H1 (cell line): ENCODE measurements around the gene GRK7. TPM values are rescaled to one million over a fixed set of nuclear protein-coding genes. Genes with fewer than 3 reads are reported as not detected.

Experiments
- CTCF ChIA-PET: fragments of 300-600 bp; sonication (Branson Sonifier 250); formaldehyde crosslinking; loops from one replicate; lab custom pipeline; 2021; ENCODE audit not compliant: partially characterized antibody; lab: Charles Lee
- POLR2A ChIA-PET: fragments of 300-600 bp; sonication (Branson Sonifier 250); formaldehyde crosslinking; loops from one replicate; lab custom pipeline; 2021; ENCODE audit warnings: inconsistent platforms; ENCODE audit not compliant: partially characterized antibody; lab: Charles Lee
- DNase-seq, 2 experiments: peaks; one replicate each; pipeline versions ENCODE4 v3.0.0 to v3.0.0-alpha.2; 2010 to 2022; ENCODE audit warnings: low spot score in 2 of 2, low read depth in 1 of 2, mixed read lengths in 1 of 2
- FAIRE-seq: peaks from 2 replicates; lab custom pipeline; 2011; peaks lifted over from hg19 to GRCh38; lab: Jason Lieb, UNC
- H2AFZ ChIP-seq: 2 replicates; pipeline ENCODE4 v1.8.1; 2012; ENCODE audit warnings: low read length, inconsistent platforms
- H2AK5ac ChIP-seq: 2 replicates; pipeline ENCODE4 v1.6.1; 2013; ENCODE audit warnings: low read depth, low read length
- H2BK120ac ChIP-seq: replicated peaks from 2 replicates; pipeline ENCODE3; 2013; ENCODE audit warnings: low read depth, low read length, inconsistent platforms
- H2BK12ac ChIP-seq: 2 replicates; pipeline ENCODE4 v1.6.1; 2013; ENCODE audit warnings: low read depth, low read length
- H2BK15ac ChIP-seq: 2 replicates; pipeline ENCODE4 v1.6.1; 2013; ENCODE audit warnings: low read length
- H2BK20ac ChIP-seq: 2 replicates; pipeline ENCODE4 v1.6.1; 2013; ENCODE audit warnings: low read length
- H2BK5ac ChIP-seq: 2 replicates; pipeline ENCODE4 v1.6.1; 2013; ENCODE audit warnings: low read depth, low read length
- H3K14ac ChIP-seq: 2 replicates; pipeline ENCODE4 v1.6.1; 2013; ENCODE audit warnings: inconsistent platforms; ENCODE audit not compliant: insufficient read length
- H3K18ac ChIP-seq: 2 replicates; pipeline ENCODE4 v1.6.1; 2013; ENCODE audit warnings: low read length; ENCODE audit errors: extremely low read depth
- H3K23ac ChIP-seq: 2 replicates; pipeline ENCODE4 v1.6.1; 2013; ENCODE audit warnings: inconsistent platforms; ENCODE audit not compliant: insufficient read length
- H3K23me2 ChIP-seq: 2 replicates; pipeline ENCODE4 v1.6.1; 2013; ENCODE audit warnings: low read depth, low read length
- H3K27ac ChIP-seq: 2 replicates; pipeline ENCODE4 v1.6.1; 2011; ENCODE audit warnings: low read depth, low read length, inconsistent platforms
- H3K27me3 ChIP-seq, 4 experiments: replicated peaks in 1 of 4; 1 replicate in 1 of 4; 2 replicates in 3 of 4; pipeline versions ENCODE4 v1.6.1 to v1.8.1; 2011 to 2013; ENCODE audit warnings: low read length in 3 of 4, mild to moderate bottlenecking in 3 of 4, inconsistent platforms in 2 of 4, mixed read lengths in 2 of 4, moderate library complexity in 1 of 4; ENCODE audit not compliant: control insufficient read depth in 3 of 4, insufficient read depth in 3 of 4; ENCODE audit errors: extremely low read depth in 1 of 4
- H3K36me3 ChIP-seq, 4 experiments: 2 replicates each; pipeline versions ENCODE4 v1.6.1 to v1.8.1; 2011 to 2013; ENCODE audit warnings: mild to moderate bottlenecking in 4 of 4, low read length in 3 of 4, moderate library complexity in 2 of 4, control low read depth in 1 of 4, inconsistent platforms in 1 of 4; ENCODE audit not compliant: insufficient read depth in 4 of 4, control insufficient read depth in 2 of 4
- H3K4ac ChIP-seq: replicated peaks from 2 replicates; pipeline ENCODE3; 2013; ENCODE audit warnings: low read length, low read depth, mixed read lengths, inconsistent platforms; ENCODE audit not compliant: insufficient read length
- H3K4me1 ChIP-seq, 4 experiments: replicated peaks in 1 of 4; 1 replicate in 1 of 4; 2 replicates in 3 of 4; pipeline versions ENCODE4 v1.6.1 to v1.8.1; 2011 to 2013; ENCODE audit warnings: low read length in 3 of 4, inconsistent platforms in 2 of 4, mixed read lengths in 1 of 4; ENCODE audit not compliant: insufficient read depth in 4 of 4, control insufficient read depth in 3 of 4
- H3K4me2 ChIP-seq, 2 experiments: 2 replicates each; pipeline versions ENCODE4 v1.6.1 to v1.8.1; 2011 to 2013; ENCODE audit warnings: low read depth in 2 of 2, low read length in 2 of 2, control low read depth in 1 of 2, inconsistent platforms in 1 of 2, mild to moderate bottlenecking in 1 of 2; ENCODE audit not compliant: insufficient read depth in 1 of 2
- H3K4me3 ChIP-seq, 4 experiments: fragments of 200-600, 300-600 bp in 1 of 4; sonication (generic), shearing (Covaris generic), sonication (Bioruptor Twin) in 1 of 4; 2 replicates each; pipeline versions ENCODE4 v1.5.1 to v1.8.1; 2011 to 2016; ENCODE audit warnings: low read length in 4 of 4, low read depth in 3 of 4, control low read depth in 2 of 4, inconsistent platforms in 2 of 4, mild to moderate bottlenecking in 2 of 4, mixed read lengths in 1 of 4, moderate library complexity in 1 of 4; ENCODE audit not compliant: insufficient read depth in 2 of 4; ENCODE audit errors: extremely low read depth in 1 of 4
- H3K56ac ChIP-seq: replicated peaks from 2 replicates; pipeline ENCODE3; 2013; ENCODE audit warnings: low read depth, mild to moderate bottlenecking, mixed read lengths, low read length, inconsistent platforms; ENCODE audit not compliant: insufficient read length
- H3K79me1 ChIP-seq: 2 replicates; pipeline ENCODE4 v1.6.1; 2013; ENCODE audit warnings: low read depth, low read length, control low read depth
- H3K79me2 ChIP-seq, 2 experiments: 2 replicates each; pipeline versions ENCODE4 v1.6.1 to v1.8.1; 2012 to 2013; ENCODE audit warnings: low read length in 2 of 2, mild to moderate bottlenecking in 2 of 2, inconsistent platforms in 1 of 2; ENCODE audit not compliant: insufficient read depth in 2 of 2, control insufficient read depth in 1 of 2
- H3K9ac ChIP-seq, 4 experiments: replicated peaks in 1 of 4; 1 replicate in 1 of 4; 2 replicates in 3 of 4; pipeline versions ENCODE4 v1.6.1 to v1.8.1; 2011 to 2013; ENCODE audit warnings: low read depth in 3 of 4, low read length in 3 of 4, control low read depth in 2 of 4, mild to moderate bottlenecking in 2 of 4, moderate library complexity in 2 of 4, inconsistent platforms in 1 of 4; ENCODE audit errors: extremely low read depth in 1 of 4
- H3K9me3 ChIP-seq, 2 experiments: 2 replicates each; pipeline versions ENCODE4 v1.6.1 to v1.8.1; 2012 to 2013; ENCODE audit warnings: mild to moderate bottlenecking in 2 of 2, moderate library complexity in 2 of 2, control low read depth in 1 of 2, inconsistent platforms in 1 of 2, low read depth in 1 of 2, low read length in 1 of 2, mixed read lengths in 1 of 2; ENCODE audit not compliant: insufficient read depth in 2 of 2
- H4K20me1 ChIP-seq, 2 experiments: replicated peaks in 1 of 2; 2 replicates each; pipeline versions ENCODE3 to v1.8.1; 2011 to 2013; ENCODE audit warnings: inconsistent platforms in 2 of 2, low read length in 2 of 2, mild to moderate bottlenecking in 1 of 2; ENCODE audit not compliant: insufficient read depth in 2 of 2, control insufficient read depth in 1 of 2
- H4K5ac ChIP-seq: 2 replicates; pipeline ENCODE4 v1.6.1; 2013; ENCODE audit warnings: low read length, low read depth, mixed read lengths, inconsistent platforms; ENCODE audit not compliant: insufficient read length
- H4K8ac ChIP-seq: 2 replicates; pipeline ENCODE4 v1.8.0; 2013; ENCODE audit warnings: mild to moderate bottlenecking, moderate library complexity, low read length, inconsistent platforms; ENCODE audit not compliant: insufficient read depth; ENCODE audit errors: extremely low read depth
- H4K91ac ChIP-seq: replicated peaks from 2 replicates; pipeline ENCODE3; 2013; ENCODE audit warnings: low read length, mixed read lengths, inconsistent platforms; ENCODE audit not compliant: insufficient read length
- ZNF274 ChIP-seq: IDR thresholded peaks from 2 replicates; pipeline ENCODE4 v1.7.0; 2012; ENCODE audit warnings: low read length, borderline replicate concordance; ENCODE audit errors: extremely low read depth
- WGBS, 2 experiments: shearing (Covaris generic) in 1 of 2; methylation state at CpG; one replicate each; pipeline versions ENCODE4 v1.1.6 to v1.1.7; 2013 to 2015; ENCODE audit warnings: low lambda C conversion rate in 2 of 2, mixed read lengths in 2 of 2, inconsistent platforms in 1 of 2, low coverage in 1 of 2, missing lambda C conversion rate in 1 of 2; ENCODE audit not compliant: insufficient replicate concordance in 2 of 2, insufficient coverage in 1 of 2, insufficient read length in 1 of 2; ENCODE audit errors: extremely low coverage in 1 of 2, missing lambda C conversion rate in 1 of 2; 5-methylcytosine and 5-hydroxymethylcytosine counted together
- polyA plus RNA-seq, 7 experiments: library from polyadenylated mRNA; depleted of rRNA in 3 of 7; stranded (reverse) in 5 of 7; unstranded in 2 of 7; fragments of >200 nt in 5 of 7; fragments of 200-250 nt in 2 of 7; gene quantifications; 1 replicate in 5 of 7; 2 replicates in 1 of 7; 4 replicates in 1 of 7; pipeline versions ENCODE4 v1.2.1 to v1.2.3, GENCODE V29; 2011 to 2013; ENCODE audit warnings: missing spikeins in 2 of 7, mixed read lengths in 2 of 7
- total RNA-seq: library from RNA; stranded (reverse); fragmentation: NEBNext Ultra II Directional; extraction: Animal tissue kit (Norgen Biotek cat#: 25700); gene quantifications from 2 replicates; pipeline ENCODE4 v1.2.1, GENCODE V29; 2021

The GRK7 gene
- total and polyA plus RNA-seq, 2 of the 8 experiments (the other 6 are each of a cell fraction or from before 2014, with no cell fraction given): not detected

DNA sequence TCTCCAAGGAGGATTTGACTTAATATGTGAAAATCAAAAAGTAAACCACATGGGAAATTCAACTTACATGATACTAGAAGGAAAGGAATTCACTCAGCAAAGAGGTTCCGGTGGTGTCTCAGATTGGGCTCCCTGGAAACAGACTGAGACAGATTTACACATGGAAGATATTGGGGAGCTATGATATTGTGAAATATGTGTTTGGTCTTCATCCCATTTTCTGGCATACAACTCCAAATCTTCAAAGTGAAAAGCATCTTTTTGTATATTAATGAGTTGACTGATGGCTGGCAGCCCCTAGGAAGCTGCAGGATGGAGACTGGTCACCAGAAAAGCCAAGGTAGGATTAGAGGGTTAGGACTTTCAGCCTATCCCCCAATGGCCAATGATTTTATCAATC lies 29.3 kb downstream of the GRK7 start:
- POLR2A ChIA-PET: interaction anchor here (1.1 kb wide), 1 partner anchor 9 kb away, joined by 3 read pairs; no protein-coding TSS in a partner anchor
- no peak for FAIRE-seq
- WGBS, 2 experiments: 94% methylated on average over 1 of the region's 1 CpG; no CpG with 5 or more reads in 1 of the 2 experiments

More for the DNA sequence above, 29.3 kb downstream of the GRK7 start:
- no peak overlapping the region for H3K56ac ChIP-seq
- H4K91ac ChIP-seq: no peak overlapping the region
- no peak overlapping the region for H3K4ac ChIP-seq
- no peak overlapping the region for H2AK5ac ChIP-seq
- no peak overlapping the region for H3K9ac ChIP-seq
- no peak for DNase-seq
- H4K5ac ChIP-seq: no peak overlapping the region
- no peaks in the 10 kb centered on the region for H3K9me3 ChIP-seq
- H2BK5ac ChIP-seq: no peak overlapping the region
- no peak overlapping the region for H2BK120ac ChIP-seq
- H3K4me1 ChIP-seq: peaks cover 4 to 13% (median 10%) of the 10 kb centered on the region in 4 experiments; a peak in 6 of 7 replicates
- H3K4me3 ChIP-seq: no peak overlapping the region
- CTCF ChIA-PET: interaction anchor here (0.6 to 3.2 kb wide), 23 partner anchors 9 to 152 kb away, joined by 3 to 19 read pairs (median 3); partner anchors contain the start of gene RNF7
- H3K18ac ChIP-seq: no peak overlapping the region
- peaks cover 3% of the 10 kb centered on the region; the same call in 1 of the 2 replicates for H3K23me2 ChIP-seq
- H2BK12ac ChIP-seq: no peak overlapping the region
- H2AFZ ChIP-seq: no peak overlapping the region
- no peak overlapping the region for H3K27ac ChIP-seq
- no peaks in the 10 kb centered on the region for H4K20me1 ChIP-seq
- H3K79me1 ChIP-seq: no peaks in the 10 kb centered on the region
- no peak overlapping the region for H4K8ac ChIP-seq
- H3K23ac ChIP-seq: no peak overlapping the region
- H3K27me3 ChIP-seq: peaks cover 0 to 12% (median 5%) of the 10 kb centered on the region in 4 experiments; a peak in 5 of 7 replicates
- H2BK20ac ChIP-seq: no peak overlapping the region
- TF ChIP-seq ZNF274: no peak
- no peaks in the 10 kb centered on the region for H3K36me3 ChIP-seq
- H3K14ac ChIP-seq: no peak overlapping the region
- H3K79me2 ChIP-seq: no peaks in the 10 kb centered on the region
- H2BK15ac ChIP-seq: no peak overlapping the region; the same call in 1 of the 2 replicates
- H3K4me2 ChIP-seq: no peak overlapping the region
